RWPE1 (cell line): ENCODE data around the gene ELAPOR1.

ENCODE experiments used
- CTCF ChIA-PET: fragments of 350-600 bp; sonication (Branson Sonifier 250); formaldehyde crosslinking; extraction: SDS; loops from one replicate; lab custom pipeline; 2021; lab: Yijun Ruan, JAX
- POLR2A ChIA-PET: fragments of 400-600 bp; formaldehyde crosslinking; extraction: SDS; loops from one replicate; lab custom pipeline; 2020; ENCODE audit warnings: antibody characterized with exemption; ENCODE audit not compliant: low non-redundant PET; lab: Yijun Ruan, JAX
- DNase-seq: peaks from one replicate; pipeline ENCODE4 v3.0.0; 2012; ENCODE audit warnings: low spot score
- H3K27ac ChIP-seq: fragments of 450-650 bp; 2 replicates; pipeline ENCODE4 v1.5.1; 2017
- CTCF ChIP-seq: fragments of 450-650 bp; conservative IDR thresholded peaks from 2 replicates; pipeline ENCODE4 v1.5.1; 2017; ENCODE audit warnings: low read depth, mild to moderate bottlenecking

ELAPOR1 gene

GRCh38 chr1:109111386-109112055 lies 2.4 kb upstream of the ELAPOR1 start:
- ChIA-PET CTCF (interaction anchor here (0.5 to 2.1 kb wide), 8 partner anchors 11 to 464 kb away, joined by 3 to 15 read pairs (median 4); partner anchors contain the start of gene TMEM167B), POLR2A (no interaction called here)
- no peak for TF ChIP-seq CTCF

GRCh38 chr1:109112056-109112651 lies 1.8 kb upstream of the ELAPOR1 start:
- no peak overlapping the region for H3K27ac ChIP-seq
- no peak for TF ChIP-seq CTCF
- no peak for DNase-seq
- POLR2A ChIA-PET = interaction anchor here (0.7 kb wide), 1 partner anchor 288 kb away, joined by 3 read pairs; no protein-coding TSS in a partner anchor
- CTCF ChIA-PET = interaction anchor here (0.5 to 2.1 kb wide), 15 partner anchors 11 to 554 kb away, joined by 3 to 15 read pairs (median 3); partner anchors contain the start of gene TMEM167B

More at GRCh38 chr1:109111386-109112055, 2.4 kb upstream of the ELAPOR1 start:
- DNase-seq = no peak
- H3K27ac ChIP-seq = no peak overlapping the region

- TF ChIP-seq CTCF = peak; percentile 82
- CTCF ChIA-PET = interaction anchor here (0.6 to 2.1 kb wide), 23 partner anchors 8 to 1507 kb away, joined by 3 to 15 read pairs (median 4); partner anchors contain the start of gene TMEM167B
- POLR2A ChIA-PET = interaction anchor here (0.5 to 0.7 kb wide), 2 partner anchors 13 to 287 kb away, joined by 3 to 6 read pairs; no protein-coding TSS in a partner anchor
- DNase-seq = peak; percentile 83
- no peak overlapping the region for H3K27ac ChIP-seq
These were observed 1.1 kb upstream of the ELAPOR1 start for GRCh38 chr1:109112652-109113285.

GRCh38 chr1:109114342-109114674 lies 393 bp downstream of the ELAPOR1 start:
- TF ChIP-seq CTCF = no peak
- ChIA-PET CTCF (no interaction called here), POLR2A (no interaction called here)
- no peak overlapping the region for H3K27ac ChIP-seq
- no peak for DNase-seq

- DNase-seq = no peak
- ChIA-PET CTCF (no interaction called here), POLR2A (no interaction called here)
- no peak for TF ChIP-seq CTCF
- H3K27ac ChIP-seq = no peak overlapping the region
These were observed 1.8 kb downstream of the ELAPOR1 start for GRCh38 chr1:109115685-109116084.

DNA sequence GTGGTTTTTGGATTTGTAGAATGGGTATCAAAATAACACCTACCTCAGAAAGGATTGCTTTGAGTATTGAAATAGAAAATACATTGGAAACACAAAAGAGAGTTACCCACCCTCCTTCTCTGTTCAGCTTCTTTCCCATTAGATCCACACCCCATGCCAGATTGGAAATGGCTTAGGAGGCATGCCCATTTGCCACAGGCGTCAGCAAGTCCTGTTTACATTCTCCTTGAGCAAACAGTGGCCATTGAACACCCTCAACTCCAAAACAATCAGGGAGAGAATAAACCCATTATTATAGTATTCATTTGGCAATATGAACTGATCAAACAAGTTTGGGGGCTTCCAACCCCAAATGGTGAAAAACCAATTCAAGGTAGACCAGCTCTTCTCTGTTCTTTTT lies 2.4 kb downstream of the ELAPOR1 start:
- CTCF ChIA-PET = no interaction called here
- POLR2A ChIA-PET = interaction anchor here (0.7 kb wide), 1 partner anchor 40 kb away, joined by 5 read pairs; the partner anchor contains the start of gene TAF13
- H3K27ac ChIP-seq = no peak overlapping the region
- no peak for DNase-seq
- no peak for TF ChIP-seq CTCF
